ENCODE measurements around the gene ATXN2.

DNA sequence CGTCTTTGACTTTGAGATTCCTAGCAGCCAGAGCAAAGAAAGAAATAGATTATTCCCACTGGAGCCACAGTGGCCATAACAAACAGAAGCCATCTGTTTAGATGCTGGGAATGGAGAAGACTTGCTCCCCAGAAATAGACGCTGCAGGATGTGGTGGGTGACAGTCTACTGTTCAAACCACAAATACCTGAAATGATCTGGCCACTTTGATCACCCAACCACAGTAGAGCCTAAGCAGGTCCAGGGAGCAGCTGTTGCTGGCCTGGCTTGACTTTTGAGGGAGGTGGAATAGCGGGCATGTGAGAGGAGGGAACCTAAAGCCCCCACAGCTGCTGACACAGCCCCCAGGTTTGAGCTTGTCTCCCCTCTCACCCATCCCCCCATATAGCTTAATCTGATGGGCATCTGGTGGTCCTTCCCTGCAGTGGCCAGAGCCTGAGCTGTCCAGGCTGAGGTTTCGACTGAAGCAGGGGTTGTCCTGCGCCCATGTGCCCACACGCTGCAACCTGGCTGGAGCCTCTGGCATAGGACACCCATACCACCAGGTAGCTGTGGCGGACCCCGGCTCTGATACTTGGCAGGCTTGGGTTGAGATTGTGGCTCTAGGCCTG, 154.7 kb downstream of the ATXN2 start:
- TF ChIP-seq, protein P1, sequence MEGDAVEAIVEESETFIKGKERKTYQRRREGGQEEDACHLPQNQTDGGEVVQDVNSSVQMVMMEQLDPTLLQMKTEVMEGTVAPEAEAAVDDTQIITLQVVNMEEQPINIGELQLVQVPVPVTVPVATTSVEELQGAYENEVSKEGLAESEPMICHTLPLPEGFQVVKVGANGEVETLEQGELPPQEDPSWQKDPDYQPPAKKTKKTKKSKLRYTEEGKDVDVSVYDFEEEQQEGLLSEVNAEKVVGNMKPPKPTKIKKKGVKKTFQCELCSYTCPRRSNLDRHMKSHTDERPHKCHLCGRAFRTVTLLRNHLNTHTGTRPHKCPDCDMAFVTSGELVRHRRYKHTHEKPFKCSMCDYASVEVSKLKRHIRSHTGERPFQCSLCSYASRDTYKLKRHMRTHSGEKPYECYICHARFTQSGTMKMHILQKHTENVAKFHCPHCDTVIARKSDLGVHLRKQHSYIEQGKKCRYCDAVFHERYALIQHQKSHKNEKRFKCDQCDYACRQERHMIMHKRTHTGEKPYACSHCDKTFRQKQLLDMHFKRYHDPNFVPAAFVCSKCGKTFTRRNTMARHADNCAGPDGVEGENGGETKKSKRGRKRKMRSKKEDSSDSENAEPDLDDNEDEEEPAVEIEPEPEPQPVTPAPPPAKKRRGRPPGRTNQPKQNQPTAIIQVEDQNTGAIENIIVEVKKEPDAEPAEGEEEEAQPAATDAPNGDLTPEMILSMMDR (IDR thresholded peaks at IDR 0.05) = no peak
- no peak for TF ChIP-seq POLR2A (IDR thresholded peaks at IDR 0.05)
